ENCODE data around the gene ZNF771.
"Not testable (repeated sequence)": the region's sequence is repeated elsewhere in the genome, so short reads cannot be mapped to it uniquely, and the experiment has no call there.

ZNF771 gene

DNA sequence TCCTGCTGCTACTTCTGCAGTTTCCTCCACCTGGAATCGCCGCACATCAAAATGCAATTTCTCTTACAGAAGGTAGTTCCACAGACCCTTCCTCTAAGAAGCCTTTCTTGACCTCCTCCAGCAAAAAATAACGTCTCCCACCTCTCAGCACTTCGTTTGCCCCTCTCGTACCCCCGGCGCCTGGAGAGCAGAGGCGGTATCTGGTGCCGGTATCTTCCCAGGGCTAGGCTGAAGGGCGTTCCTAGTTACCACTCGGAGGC is 21.9 kb downstream of the ZNF771 start:
- no peak for DNase-seq (ENCODE audit: low read depth, low spot score)
- peak overlapping the region; percentile 36 for H3K27ac ChIP-seq

GRCh38 chr16:30429678-30430427 is 22.4 kb downstream of the ZNF771 start, which contains the start of gene DCTPP1:
Gene DCTPP1 (minus strand): TSS chr16:30430030. CDS start chr16:30429980, 50 bp downstream.
- peak; percentile 98 for DNase-seq (ENCODE audit: low read depth, low spot score)
- peak within 1 kb of the TSS; percentile 36 for H3K27ac ChIP-seq

DNA sequence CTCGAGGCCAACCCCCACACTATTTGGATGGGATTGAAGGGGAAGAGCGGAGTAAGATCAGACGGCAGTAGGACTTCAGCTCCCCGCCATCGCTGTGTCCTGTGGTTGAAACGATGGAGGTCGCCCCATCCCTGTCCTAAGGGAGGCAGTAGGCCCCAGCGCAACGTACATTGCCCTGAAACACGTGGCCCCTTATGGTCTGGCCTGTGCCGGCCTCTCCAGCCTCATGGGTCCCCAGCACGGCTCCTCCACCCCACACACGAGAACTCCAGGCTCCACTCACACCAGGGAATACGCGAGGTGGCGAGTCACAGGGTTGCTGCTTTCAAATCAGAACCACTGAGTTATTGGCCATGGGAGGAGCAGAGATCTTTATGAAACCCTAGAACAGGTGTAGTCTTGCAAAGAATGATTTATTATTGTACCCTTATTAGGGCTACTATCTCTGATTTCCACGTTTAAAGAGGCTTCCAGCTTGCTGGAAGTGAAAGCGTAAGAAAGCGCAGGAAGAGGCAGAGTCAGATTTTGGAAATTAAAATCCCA is 23.1 kb downstream of the ZNF771 start:
- H3K27ac ChIP-seq = peak overlapping the region; percentile 36
- DNase-seq (ENCODE audit: low read depth, low spot score) = no peak

GRCh38 chr16:30434852-30435251 is 27.4 kb downstream of the ZNF771 start:
- DNase-seq (ENCODE audit: low read depth, low spot score) = no peak
- H3K27ac ChIP-seq = no peak overlapping the region

GRCh38 chr16:30437511-30438046 is 30.2 kb downstream of the ZNF771 start:
- H3K27ac ChIP-seq = no peak overlapping the region
- no peak for DNase-seq (ENCODE audit: low read depth, low spot score)

DNA sequence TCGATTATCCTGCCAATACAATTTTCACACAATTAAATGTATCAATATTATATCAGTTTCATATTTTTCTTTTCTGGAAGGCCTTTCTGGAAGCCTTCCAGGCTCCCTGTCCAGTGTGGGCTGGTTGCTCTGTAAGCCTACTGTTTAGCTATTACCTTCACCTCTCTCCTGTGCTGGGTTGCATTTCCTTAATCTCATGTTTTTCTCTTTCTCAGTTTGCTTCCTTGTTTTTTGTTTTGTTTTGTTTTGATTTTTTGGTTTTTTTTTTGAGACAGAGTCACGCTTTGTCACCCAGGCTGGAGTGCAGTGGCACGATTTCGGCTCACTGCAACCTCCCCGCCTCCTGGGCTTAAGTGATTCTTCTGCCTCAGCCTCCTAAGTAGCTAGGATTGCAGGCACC is 31.4 kb downstream of the ZNF771 start:
- DNase-seq (ENCODE audit: low read depth, low spot score) = no peak

GRCh38 chr16:30439720-30440348 is 32.4 kb downstream of the ZNF771 start:
- no peak overlapping the region for H3K27ac ChIP-seq
- no peak for DNase-seq (ENCODE audit: low read depth, low spot score)

More for the DNA sequence above, 31.4 kb downstream of the ZNF771 start:
- H3K27ac ChIP-seq = no peak overlapping the region

DNA sequence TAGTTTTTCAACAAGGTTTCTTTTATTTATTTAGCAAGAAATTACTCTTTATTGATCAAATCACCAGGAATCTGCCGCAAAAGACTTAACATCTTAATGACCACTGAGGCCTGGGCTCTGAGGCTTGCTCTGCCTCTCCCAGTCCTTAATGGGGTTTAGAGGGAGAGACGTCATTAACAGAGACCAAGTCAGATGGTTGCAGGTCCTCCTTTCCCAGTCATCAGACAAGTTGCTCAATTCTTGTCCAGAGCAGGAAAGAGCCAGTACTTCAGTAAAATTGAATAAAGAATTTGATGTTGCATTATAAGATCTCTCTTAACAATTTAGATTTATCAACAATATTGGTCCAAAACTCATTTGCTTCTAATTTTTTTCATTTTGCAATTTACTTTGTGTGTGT is 36.2 kb downstream of the ZNF771 start:
- DNase-seq (ENCODE audit: low read depth, low spot score) = no peak
- H3K27ac ChIP-seq = no peak overlapping the region

DNA sequence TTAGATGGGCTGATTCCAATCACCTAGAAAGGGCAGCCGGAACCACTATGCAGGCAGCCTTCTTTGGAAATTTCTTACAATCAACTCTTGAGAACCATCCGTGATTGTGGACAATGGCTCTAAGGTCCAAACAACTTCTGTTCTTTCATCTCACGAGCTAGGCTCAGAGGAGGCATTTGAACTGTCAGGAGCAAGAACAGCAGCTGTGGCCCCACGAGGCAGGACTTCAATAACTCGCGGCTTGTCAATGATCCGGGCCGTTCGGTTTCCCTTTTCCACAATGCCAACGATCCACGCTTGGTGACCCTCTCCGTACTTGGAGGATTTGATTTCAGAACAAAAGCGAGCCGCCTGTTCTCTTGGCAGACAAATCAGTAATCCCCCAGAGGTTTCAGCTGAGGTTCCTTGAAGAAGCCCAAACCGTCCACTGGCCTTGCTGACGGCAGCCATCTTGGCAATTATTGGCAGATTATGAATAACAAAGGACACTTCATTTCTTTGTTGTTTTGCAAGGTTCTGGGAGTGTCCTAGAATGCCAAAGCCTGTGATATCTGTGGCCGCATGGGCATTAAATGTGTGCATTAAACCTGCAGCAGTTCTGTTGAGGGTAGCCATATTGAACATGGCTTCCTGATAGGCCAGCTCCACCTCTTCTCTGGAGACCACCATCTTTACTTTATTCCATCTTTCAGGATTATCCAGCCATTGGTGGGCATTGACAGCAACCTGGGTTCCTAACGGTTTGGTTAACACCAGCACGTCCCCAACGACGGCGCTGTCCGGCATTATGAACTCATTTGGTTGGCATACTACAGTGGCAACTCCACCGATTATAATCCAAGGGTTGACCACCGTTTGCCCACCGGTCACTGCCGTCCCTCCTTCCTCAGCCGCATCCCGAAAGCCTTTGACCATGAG is 37.1 kb downstream of the ZNF771 start:
- H3K27ac ChIP-seq = peak overlapping the region; percentile 84
- DNase-seq (ENCODE audit: low read depth, low spot score) = no peak

- DNase-seq (ENCODE audit: low read depth, low spot score) = no peak
- H3K27ac ChIP-seq = peak overlapping the region; percentile 84
Measured at GRCh38 chr16:30445149-30445407, 37.7 kb downstream of the ZNF771 start.

DNA sequence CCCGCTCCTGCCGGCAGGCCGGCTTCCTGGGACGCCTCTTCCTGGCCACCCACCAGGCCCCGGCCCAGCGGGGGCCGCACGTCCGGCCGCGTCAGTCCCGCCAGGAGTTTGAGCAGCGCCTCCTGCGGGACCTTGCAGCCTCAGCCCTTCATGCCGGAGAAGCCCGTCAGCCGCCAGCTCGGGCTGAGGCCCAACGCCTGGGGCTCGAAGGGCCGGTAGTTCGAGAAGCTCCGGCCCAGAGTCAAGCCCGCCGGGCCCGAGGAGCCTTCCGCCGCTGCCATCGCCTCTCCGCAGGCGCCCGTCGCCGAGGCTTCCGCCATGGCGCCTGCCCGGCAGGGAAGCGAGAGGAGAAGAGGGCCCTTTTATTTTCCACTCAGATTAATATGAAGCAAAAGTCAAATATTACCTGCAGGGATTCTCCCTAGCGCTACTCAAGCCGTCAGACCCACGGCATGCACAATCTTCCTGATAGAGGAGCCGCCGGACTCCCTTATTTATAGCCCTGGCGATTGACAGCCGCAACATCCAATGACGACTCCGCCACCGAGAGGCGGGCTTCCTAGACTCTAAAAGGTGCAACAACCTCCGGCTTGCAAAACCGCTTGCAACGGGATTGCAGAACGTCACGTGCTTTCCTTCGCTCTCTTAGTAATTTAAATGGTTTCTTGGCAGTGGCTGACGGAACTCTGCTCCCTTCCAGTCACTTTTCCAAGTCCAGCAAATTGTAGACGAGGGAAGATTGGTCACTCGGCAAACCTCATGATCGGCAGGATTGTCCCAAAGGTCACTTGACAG is 38.2 kb downstream of the ZNF771 start, which contains the start of gene SEPHS2:
Gene SEPHS2, minus strand, starts transcription at position 467 of the 795 bp plus-strand sequence. Its CDS starts 147 bp downstream, at position 320.
- H3K27ac ChIP-seq = peak within 1 kb of the TSS; percentile 84
- peak; percentile 92 for DNase-seq (ENCODE audit: low read depth, low spot score)

- H3K27ac ChIP-seq = peak overlapping the region; percentile 84
Measured at GRCh38 chr16:30446203-30446595, 38.8 kb downstream of the ZNF771 start.

GRCh38 chr16:30447512-30448226 is 40.3 kb downstream of the ZNF771 start:
- H3K27ac ChIP-seq = no peak overlapping the region
- DNase-seq (ENCODE audit: low read depth, low spot score) = no peak

More at GRCh38 chr16:30446203-30446595, 38.8 kb downstream of the ZNF771 start:
- DNase-seq (ENCODE audit: low read depth, low spot score) = no peak

DNA sequence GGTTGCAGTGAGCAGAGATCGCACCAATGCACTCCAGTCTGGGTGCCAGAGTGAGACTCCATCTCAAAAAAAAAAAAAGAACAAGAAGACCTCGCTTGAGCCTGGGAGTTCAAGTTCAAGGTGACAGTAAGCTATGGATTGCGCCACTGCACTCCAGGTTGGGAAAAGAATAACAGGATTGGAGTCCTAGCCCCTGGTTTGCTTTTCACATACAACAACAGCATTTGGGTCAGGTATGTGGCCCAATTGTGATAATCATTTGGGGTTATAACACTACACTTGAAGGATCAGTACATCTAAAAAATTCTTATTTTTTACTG is 41.7 kb downstream of the ZNF771 start:
- no peak overlapping the region for H3K27ac ChIP-seq
- no peak for DNase-seq (ENCODE audit: low read depth, low spot score)

DNA sequence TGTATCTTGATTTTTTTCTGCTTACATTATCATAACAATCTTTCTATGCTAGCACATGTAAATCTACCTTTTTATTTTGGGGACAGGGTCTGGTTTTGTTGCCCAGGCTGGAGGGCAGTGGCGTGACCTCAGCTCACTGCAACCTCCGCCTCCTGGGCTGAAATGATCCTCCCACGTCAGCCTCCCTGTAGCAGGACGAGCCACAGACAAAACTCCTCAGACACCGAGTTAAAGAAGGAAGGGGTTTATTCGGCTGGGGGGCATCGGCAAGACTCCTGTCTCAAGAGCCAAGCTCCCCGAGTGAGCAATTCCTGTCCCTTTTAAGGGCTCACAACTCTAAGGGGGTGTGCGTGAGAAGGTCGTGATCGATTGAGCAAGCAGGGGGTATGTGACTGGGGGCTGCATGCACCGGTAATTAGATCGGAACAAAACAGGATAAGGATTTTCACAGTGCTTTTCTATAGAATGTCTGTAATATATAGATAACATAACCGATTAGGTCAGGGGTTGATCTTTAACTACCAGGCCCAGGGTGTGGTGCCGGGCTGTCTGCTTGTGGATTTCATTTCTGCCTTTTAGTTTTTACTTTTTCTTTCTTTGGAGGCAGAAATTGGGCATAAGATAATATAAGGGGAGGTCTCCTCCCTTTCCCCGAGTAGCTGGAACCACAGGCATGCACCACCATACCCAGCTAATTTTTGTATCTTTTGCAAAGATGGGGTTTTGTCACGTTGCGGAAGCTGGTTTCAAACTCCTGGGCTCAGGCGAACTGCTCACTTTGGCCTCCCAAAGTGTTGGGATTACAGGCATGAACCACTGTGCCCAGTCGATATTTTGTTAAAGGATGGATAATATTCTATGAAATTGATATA is 45.5 kb downstream of the ZNF771 start:
- DNase-seq (ENCODE audit: low read depth, low spot score); H3K27ac ChIP-seq: not testable (repeated sequence)

DNA sequence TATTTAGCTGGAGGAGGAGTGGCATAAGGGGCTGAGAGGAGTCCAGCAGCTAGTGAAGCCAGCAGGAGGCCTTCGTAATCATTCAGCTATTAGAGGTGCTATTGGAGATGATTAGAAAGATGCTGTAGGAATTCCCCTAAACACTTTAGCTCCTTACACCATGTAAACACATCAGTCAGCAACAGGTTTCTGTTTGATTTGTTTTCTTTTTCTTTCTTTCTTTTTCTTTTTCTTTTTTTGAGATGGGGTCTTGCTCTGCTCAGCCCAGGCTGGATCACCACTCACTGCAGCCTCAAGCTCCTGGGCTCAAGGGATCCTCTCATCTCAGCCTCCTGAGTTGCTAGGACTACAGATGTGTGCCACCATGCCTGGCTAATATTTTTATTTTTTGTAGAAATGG is 48.9 kb downstream of the ZNF771 start:
- no peak overlapping the region for H3K27ac ChIP-seq
- no peak for DNase-seq (ENCODE audit: low read depth, low spot score)

GRCh38 chr16:30457256-30457655 is 49.9 kb downstream of the ZNF771 start:
- DNase-seq (ENCODE audit: low read depth, low spot score) = no peak
- H3K27ac ChIP-seq = no peak overlapping the region

Measured in epithelial cell of prostate (primary cell).